Right cardiac atrium (tissue), 5 donors: Measurements from ENCODE around the gene AGAP1. TPM values are rescaled to one million over a fixed set of nuclear protein-coding genes. Genes with fewer than 3 reads are reported as not detected.
A peak's percentile ranks its signal among the peaks of the same experiment; 100 is the strongest.

Experiments used
- ATAC-seq, 2 donors: fragments of 200-7000 bp; cut with Tn5 transposase; one replicate each; pipeline versions ENCODE4 v1.8.0 to v1.9.1; 2020; ENCODE audit warnings: moderate library complexity in 2 of 2, mild to moderate bottlenecking in 1 of 2
- DNase-seq, 3 donors: peaks; one replicate each; pipeline ENCODE4 v3.0.0-alpha.2; 2020
- H3K27ac ChIP-seq: one replicate; pipeline ENCODE4 v1.5.1; 2013; ENCODE audit warnings: mild to moderate bottlenecking, low read length, control low read depth, moderate library complexity
- H3K27me3 ChIP-seq: one replicate; pipeline ENCODE4 v1.6.1; 2013; ENCODE audit not compliant: control insufficient read depth, insufficient read depth
- H3K4me1 ChIP-seq: one replicate; pipeline ENCODE4 v1.6.1; 2013; ENCODE audit warnings: low read length; ENCODE audit not compliant: control insufficient read depth, insufficient read depth
- H3K4me3 ChIP-seq: one replicate; pipeline ENCODE4 v1.5.1; 2013; ENCODE audit warnings: low read length, control low read depth
- H3K9me3 ChIP-seq: one replicate; pipeline ENCODE4 v1.6.1; 2013; ENCODE audit warnings: low read length; ENCODE audit not compliant: control insufficient read depth
- WGBS: extraction: QIAGEN DNeasy Blood & Tissue Kit; methylation state at CpG from one replicate; pipeline ENCODE4 v1.1.7; 2013; 5-methylcytosine and 5-hydroxymethylcytosine counted together
- intact Hi-C, 4 donors: fragments of 100-400 bp; cut with DNase I; formaldehyde crosslinking; loops; one replicate each; pipeline versions ENCODE4 v1.11.0 to v1.14.0; 2022 to 2023
- polyA plus RNA-seq: library from polyadenylated mRNA; stranded (reverse); fragments of 200-250 nt; gene quantifications from one replicate; pipeline ENCODE4 v1.2.3, GENCODE V29; 2013
- total RNA-seq, 4 donors: library from RNA; stranded (reverse); fragmentation: NEBNext Ultra II Directional; extraction: Animal tissue kit (Norgen Biotek cat#: 25700); gene quantifications; one replicate each; pipeline ENCODE4 v1.2.1, GENCODE V29; 2021
- donor health status: healthy with polysubstance abuse.
- donor health status: DM: no; HTN: yes; CAD: no.
- donor health status: DM: no; HTN: no; CAD: no.
- donor health status: DM: no; HTN: yes; CAD: no; lungs with severe emphysema.
- donor health status: DM: yes; HTN: yes; CAD: no.

The AGAP1 gene
- total and polyA plus RNA-seq, 5 donors, result 10.5 to 25.3 (median 22.6) TPM

DNA sequence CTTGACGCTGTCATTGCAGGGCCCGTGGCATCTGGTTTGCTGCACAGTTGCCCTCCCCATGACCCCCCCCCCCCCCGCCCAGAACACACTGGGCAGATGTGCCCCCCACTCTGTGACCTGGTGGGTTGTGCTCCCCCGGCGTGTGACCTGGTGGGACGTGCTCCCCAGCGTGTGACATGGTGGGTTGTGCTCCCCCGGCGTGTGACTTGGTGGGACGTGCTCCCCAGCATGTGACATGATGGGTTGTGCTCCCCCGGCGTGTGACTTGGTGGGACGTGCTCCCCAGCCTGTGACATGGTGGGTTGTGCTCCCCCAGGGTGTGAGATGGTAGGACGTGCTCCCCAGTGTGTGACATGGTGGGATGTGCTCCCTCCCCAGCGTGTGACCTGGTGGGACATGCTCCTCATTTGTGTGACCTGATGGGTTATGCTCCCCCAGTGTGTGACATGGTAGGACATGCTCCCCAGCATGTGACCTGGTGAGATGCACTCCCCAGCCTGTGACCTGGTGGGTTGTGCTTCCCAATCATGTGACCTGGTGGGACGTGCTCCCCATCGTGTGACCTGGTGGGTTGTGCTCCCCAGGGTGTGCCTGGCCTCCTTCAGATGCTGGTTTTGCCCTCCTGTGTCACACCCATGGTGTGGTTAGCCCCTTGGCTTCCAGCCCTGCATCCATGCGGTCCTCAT is 213.7 kb downstream of the AGAP1 start:
- WGBS, result 94% methylated on average over 18 of the region's 18 CpGs
- no peak for DNase-seq
- H3K9me3 ChIP-seq, result no peaks in the 10 kb centered on the region

DNA sequence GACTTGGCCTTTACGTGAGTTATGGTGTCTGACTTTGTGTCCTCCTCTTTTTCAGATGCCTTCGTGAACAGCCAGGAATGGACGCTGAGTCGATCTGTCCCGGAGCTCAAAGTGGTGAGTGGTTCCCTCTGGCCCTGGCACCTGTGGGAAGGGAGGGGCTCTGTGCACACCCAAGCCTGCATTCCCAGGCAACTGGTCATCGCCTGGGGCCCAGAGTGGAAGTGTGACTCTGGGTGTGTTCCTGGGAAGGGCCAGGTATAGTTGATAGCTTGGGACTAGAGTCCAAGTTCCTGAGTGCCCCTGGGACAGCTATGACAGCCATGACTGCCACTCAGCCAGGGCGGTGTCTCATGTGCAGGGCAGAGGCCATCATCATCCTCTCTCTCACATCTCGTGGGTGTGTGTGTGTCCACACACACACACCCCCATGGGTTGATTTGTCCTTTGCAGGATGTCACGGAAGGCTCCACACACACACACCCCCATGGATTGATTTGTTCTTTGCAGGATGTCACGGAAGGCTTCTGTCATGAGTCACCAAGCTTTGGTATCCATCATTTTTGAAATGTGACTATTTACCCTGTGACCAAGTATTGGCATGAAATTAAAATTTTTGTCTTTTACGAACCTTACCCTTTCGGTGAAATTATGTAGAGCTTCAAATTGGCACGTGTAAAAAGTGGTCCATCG is 215.4 kb downstream of the AGAP1 start:
- Histone ChIP-seq H3K27me3 (no peaks in the 10 kb centered on the region), H3K4me1 (no peaks in the 10 kb centered on the region), H3K27ac (no peak overlapping the region), H3K4me3 (no peak overlapping the region), H3K9me3 (no peaks in the 10 kb centered on the region)
- intact Hi-C loops, result no loop called here
- ATAC-seq (peak in 1 of 2 donors; percentile 51), DNase-seq (no peak)
- WGBS, result 88% methylated on average over 14 of the region's 14 CpGs

More for the DNA sequence above, 213.7 kb downstream of the AGAP1 start:
- Histone ChIP-seq H3K27me3 (no peaks in the 10 kb centered on the region), H3K4me3 (no peak overlapping the region), H3K4me1 (no peaks in the 10 kb centered on the region), H3K27ac (no peak overlapping the region)
- intact Hi-C loops, result no loop called here
- no peak for ATAC-seq

DNA sequence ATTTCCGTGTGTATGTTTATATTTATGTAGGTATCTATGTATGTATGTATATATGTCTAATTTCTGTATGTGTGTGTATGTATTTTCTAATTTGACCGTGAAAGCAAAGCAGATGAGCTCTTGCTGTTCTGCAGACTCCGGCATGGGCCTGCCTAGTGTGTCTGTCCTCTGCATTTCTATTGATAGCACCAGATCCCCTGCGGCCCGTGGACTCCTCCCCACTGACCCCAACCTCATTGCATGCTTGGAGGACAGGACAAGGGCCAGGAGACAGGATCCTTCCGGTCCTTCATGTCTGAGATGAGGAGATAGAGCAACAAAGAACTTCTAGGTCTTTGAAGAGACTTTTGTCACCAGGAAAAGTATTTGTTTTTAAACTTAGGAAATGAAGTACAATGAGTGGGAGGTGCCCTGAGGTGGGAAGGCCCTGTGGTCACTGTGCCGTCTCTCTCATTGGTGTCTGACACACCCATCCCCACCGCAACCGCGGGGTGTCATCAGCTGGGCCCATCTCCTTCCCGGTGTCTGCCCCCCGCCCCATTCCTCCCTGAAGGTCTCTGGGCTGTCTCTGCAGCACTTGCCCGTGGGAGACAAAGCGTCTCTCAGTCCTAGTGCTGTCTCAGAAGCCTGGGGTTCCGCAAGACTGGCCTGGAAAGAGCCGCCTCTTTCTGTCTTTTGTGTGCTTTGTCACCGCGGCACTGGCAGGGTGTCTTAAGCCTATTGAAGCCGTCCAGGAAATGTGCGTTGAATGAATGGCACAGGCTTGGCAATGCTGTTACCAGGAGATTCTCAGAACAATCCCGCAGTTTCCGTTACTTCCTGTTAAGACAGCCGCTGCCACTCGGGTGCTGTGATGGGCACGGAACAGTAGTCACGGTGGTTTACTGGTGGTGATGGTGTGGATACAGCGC is 216.4 kb downstream of the AGAP1 start:
- DNase-seq (no peak), ATAC-seq (no peak)
- Histone ChIP-seq H3K9me3 (no peaks in the 10 kb centered on the region), H3K4me3 (no peak overlapping the region), H3K4me1 (no peaks in the 10 kb centered on the region), H3K27ac (no peak overlapping the region), H3K27me3 (no peaks in the 10 kb centered on the region)
- WGBS, result 74% methylated on average over 27 of the region's 27 CpGs
- intact Hi-C loops, result no loop called here

DNA sequence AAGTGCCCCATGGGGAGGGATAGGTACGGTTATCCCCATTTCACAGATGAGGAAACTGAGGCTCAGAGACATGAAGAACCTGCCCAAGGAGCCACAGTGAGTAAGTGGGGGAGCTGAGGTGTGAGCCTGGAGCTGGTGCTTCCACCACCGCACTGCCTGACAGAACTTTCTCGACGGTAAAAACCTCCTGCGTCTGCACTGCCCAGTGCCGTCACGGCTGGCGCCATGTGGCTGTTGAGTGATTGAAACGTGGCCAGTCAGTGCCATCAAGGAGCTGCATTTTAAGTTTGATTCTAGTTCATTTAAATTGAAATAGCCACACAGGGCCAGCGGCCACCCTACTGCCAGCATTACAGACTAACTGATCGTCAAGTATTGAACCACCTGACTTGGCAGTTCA is 217.1 kb downstream of the AGAP1 start:
- no peak for ATAC-seq
- Histone ChIP-seq H3K27me3 (no peaks in the 10 kb centered on the region), H3K27ac (no peak overlapping the region), H3K4me3 (no peak overlapping the region), H3K9me3 (no peaks in the 10 kb centered on the region), H3K4me1 (no peaks in the 10 kb centered on the region)
- whole genome bisulfite sequencing, result 96% methylated on average over 11 of the region's 11 CpGs
- no peak for DNase-seq
- intact Hi-C loops, result no loop called here

DNA sequence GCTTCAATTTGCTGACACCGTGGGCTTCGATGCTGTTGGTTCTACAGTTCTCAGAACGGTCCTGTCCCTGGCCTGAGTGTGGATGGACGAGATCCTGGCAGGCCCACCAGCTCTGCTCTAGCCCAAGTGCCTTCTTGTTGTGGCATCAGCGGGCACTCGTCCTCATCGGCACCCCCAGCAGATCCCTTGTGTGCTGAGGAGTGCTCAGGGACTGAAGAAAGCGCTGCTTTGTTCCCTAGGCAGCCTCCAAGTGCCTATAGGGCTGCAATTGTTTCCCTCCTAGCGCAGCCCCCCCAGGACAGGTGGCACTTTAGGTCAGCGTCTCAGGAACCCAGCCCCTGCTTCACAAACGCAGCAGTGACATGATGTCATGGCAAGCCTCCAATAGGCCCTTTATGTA is 217.7 kb downstream of the AGAP1 start:
- Histone ChIP-seq H3K4me1 (no peaks in the 10 kb centered on the region), H3K27me3 (no peaks in the 10 kb centered on the region), H3K27ac (no peak overlapping the region), H3K9me3 (no peaks in the 10 kb centered on the region), H3K4me3 (no peak overlapping the region)
- DNase-seq, result no peak
- no peak for ATAC-seq
- intact Hi-C loops, result no loop called here
- 86% methylated on average over 11 of the region's 11 CpGs for WGBS

DNA sequence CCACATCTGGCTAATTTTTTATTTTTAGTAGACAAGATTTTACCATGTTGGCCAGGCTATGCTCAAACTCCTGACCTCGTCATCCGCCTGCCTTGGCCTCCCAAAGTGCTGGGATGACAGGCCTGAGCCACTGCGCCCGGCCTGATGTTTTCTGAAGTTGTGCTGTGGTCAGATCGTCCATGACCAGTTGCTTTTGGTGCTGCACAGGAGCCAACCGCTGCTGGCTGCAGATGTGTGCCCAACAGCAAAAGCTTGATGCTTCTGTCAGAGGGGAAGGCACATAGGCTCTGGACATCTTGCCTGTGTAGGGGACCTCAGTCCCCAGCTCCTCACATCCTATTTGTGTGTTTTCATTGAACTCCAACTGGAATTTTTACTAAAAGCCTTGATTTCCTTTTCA is 218.3 kb downstream of the AGAP1 start:
- no peak overlapping the region for H3K27ac ChIP-seq
- H3K9me3 ChIP-seq, result no peaks in the 10 kb centered on the region
- H3K4me3 ChIP-seq, result no peak overlapping the region
- ATAC-seq, result no peak
- 94% methylated on average over 6 of the region's 6 CpGs for WGBS
- intact Hi-C loops, result no loop called here
- no peak for DNase-seq
- H3K27me3 ChIP-seq, result no peaks in the 10 kb centered on the region
- no peaks in the 10 kb centered on the region for H3K4me1 ChIP-seq

DNA sequence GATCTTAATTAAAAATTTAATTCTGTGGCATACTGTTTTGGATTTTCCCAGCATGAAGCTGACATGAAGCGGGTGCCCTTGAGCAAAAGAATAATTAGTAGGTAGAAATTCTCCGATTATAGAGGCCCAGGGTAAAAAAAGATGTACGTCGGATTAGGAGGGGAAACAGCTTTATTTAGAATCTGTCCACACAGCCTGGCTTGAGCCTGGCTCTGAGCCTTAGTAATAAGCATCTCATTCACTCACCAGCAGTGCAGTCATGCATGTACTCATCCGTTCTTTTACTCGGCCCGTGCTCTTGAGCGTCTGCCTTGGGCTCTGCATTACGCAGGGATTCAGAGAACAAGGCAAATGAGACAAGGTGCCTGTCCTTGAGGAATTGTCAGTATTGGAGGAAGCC is 219.3 kb downstream of the AGAP1 start:
- 91% methylated on average over 9 of the region's 9 CpGs for WGBS
- Histone ChIP-seq H3K27ac (no peak overlapping the region), H3K4me1 (no peaks in the 10 kb centered on the region), H3K9me3 (no peaks in the 10 kb centered on the region), H3K4me3 (no peak overlapping the region), H3K27me3 (no peaks in the 10 kb centered on the region)
- DNase-seq, result no peak
- intact Hi-C loops, result no loop called here
- no peak for ATAC-seq

DNA sequence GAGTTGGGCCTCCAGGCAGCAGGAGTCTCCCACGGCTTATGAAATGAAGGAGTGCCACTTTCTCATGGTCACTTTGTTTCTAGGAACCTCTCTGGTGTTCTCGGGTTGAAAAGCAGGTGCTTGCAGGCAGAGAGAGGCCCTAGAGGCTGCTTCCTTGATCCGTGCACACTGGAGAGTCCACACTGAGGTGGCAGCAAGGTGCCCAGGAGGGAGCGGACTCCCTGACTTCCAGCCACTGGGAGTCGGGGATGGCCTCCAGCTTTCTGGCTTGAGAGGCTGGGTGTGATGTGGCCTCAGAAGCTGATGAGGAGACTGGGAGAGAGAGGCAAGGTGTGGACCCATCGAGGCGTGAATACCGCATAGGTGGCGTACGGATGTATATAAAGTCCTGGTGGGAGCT is 221.8 kb downstream of the AGAP1 start:
- no peak overlapping the region for H3K4me3 ChIP-seq
- H3K4me1 ChIP-seq, result no peaks in the 10 kb centered on the region
- ATAC-seq (no peak), DNase-seq (no peak)
- no peaks in the 10 kb centered on the region for H3K9me3 ChIP-seq
- intact Hi-C loops, result no loop called here
- no peak overlapping the region for H3K27ac ChIP-seq
- 96% methylated on average over 10 of the region's 10 CpGs for WGBS
- no peaks in the 10 kb centered on the region for H3K27me3 ChIP-seq

DNA sequence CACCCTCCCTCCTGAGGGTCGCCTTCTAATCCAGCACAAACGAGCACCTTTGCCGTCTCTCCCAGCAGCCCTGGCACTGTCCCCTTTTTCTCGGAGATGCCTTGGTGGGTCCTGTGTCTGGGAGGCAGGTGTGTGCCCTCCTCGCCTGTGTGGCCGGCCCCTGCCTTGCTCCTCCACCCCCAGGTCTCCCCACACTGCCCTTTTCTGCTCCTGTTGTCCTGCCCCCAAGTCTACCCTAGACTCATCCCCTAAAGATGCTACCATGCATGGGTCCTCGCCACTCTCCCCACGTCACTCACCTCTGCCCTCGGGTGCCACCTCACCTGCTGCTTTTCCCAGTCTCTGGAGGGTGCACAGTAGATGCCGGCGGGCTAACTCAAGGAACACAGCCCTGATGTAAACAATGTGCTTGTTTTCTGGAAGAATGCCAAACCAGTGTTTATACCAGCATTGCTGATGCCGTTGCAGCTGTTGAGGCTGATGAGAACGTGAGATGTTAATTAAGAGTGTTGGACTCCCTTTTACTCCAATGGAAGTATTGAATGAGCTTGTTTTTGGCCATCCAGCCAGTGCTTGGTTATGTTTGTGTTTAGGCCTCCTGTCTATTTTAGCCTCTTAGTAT is 223.1 kb downstream of the AGAP1 start:
- Histone ChIP-seq H3K9me3 (no peaks in the 10 kb centered on the region), H3K27me3 (no peaks in the 10 kb centered on the region), H3K4me1 (no peaks in the 10 kb centered on the region), H3K4me3 (no peak overlapping the region), H3K27ac (no peak overlapping the region)
- 81% methylated on average over 13 of the region's 13 CpGs for WGBS
- peak in 1 of 2 donors; percentile 33 for ATAC-seq
- intact Hi-C loops, result no loop called here
- no peak for DNase-seq

DNA sequence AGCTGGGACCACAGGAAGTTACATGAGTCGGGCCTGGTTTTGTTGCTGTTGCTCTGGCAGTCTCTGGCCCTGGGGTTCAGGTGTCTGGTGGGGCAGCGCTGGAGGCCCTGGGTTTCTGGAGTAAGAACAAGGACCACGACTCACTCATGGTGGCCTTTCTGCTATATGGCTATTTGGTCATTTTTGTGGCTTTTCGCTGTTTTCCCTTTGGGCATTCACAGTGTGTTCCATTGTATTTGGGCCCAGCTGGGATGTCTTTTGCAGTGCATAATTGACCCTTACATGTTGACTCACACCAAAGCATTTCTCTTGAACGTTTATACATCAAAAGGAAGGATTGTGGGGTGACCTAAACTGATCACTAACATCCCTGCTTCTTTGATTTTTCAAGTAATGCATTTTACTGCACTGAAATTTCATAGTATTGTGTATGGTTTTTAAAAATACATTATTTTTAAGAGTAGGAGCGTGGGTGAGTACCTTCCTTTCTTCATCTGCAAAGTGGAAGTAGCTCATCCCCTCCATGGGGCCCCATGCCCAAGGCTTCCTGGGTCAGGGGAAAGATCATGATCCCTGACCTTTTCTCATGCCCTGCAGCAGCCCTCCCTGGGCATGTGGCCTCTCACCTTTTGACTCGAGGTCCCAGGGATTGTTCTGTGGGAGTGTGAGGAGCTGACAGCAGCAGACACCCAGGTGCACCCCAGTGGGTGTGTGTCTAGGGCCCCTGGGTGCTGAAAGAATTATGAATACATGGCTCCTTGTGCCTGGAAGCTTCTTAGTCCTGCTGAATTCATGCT is 225.5 kb downstream of the AGAP1 start:
- Histone ChIP-seq H3K9me3 (no peaks in the 10 kb centered on the region), H3K27me3 (no peaks in the 10 kb centered on the region), H3K4me1 (peaks cover 2% of the 10 kb centered on the region), H3K27ac (no peak overlapping the region), H3K4me3 (no peak overlapping the region)
- 81% methylated on average over 7 of the region's 7 CpGs for WGBS
- DNase-seq (no peak), ATAC-seq (no peak)
- intact Hi-C loops, result no loop called here
